Mammary epithelial cell (primary cell): ENCODE results near the gene CEP295NL.

Experiments used
- CTCF ChIP-seq, 2 donors: IDR thresholded peaks in 1 of 2; conservative IDR thresholded peaks in 1 of 2; 2 replicates each; pipeline ENCODE4 v1.5.1; 2011 to 2012; ENCODE audit warnings: inconsistent platforms in 2 of 2, low read length in 2 of 2, mild to moderate bottlenecking in 2 of 2, control low read depth in 1 of 2, low read depth in 1 of 2; ENCODE audit not compliant: insufficient read depth in 1 of 2; ENCODE audit errors: extremely low read depth in 1 of 2
- EZH2 ChIP-seq: IDR thresholded peaks from 2 replicates; pipeline ENCODE4 v1.6.1; 2012; ENCODE audit warnings: low read length, inconsistent platforms, borderline replicate concordance

GRCh38 chr17:78842881-78843565 lies 60.0 kb downstream of the CEP295NL start:
- TF ChIP-seq EZH2 (no peak), CTCF (conservative IDR thresholded peaks at IDR 0.05 in 1 of 2, IDR thresholded peaks at IDR 0.05 in 1 of 2; ENCODE audit: extremely low read depth in 1 of 2, insufficient read depth in 1 of 2, low read depth in 1 of 2, low read length in 2 of 2) (peak; percentile 75 to 77)
